Measurements from ENCODE around the gene TNS3. TPM values are rescaled to one million over a fixed set of nuclear protein-coding genes. Genes with fewer than 3 reads are reported as not detected.

The TNS3 gene
- polyA plus RNA-seq, 3 donors = 5.2 to 30.3 (median 7.9) TPM

DNA sequence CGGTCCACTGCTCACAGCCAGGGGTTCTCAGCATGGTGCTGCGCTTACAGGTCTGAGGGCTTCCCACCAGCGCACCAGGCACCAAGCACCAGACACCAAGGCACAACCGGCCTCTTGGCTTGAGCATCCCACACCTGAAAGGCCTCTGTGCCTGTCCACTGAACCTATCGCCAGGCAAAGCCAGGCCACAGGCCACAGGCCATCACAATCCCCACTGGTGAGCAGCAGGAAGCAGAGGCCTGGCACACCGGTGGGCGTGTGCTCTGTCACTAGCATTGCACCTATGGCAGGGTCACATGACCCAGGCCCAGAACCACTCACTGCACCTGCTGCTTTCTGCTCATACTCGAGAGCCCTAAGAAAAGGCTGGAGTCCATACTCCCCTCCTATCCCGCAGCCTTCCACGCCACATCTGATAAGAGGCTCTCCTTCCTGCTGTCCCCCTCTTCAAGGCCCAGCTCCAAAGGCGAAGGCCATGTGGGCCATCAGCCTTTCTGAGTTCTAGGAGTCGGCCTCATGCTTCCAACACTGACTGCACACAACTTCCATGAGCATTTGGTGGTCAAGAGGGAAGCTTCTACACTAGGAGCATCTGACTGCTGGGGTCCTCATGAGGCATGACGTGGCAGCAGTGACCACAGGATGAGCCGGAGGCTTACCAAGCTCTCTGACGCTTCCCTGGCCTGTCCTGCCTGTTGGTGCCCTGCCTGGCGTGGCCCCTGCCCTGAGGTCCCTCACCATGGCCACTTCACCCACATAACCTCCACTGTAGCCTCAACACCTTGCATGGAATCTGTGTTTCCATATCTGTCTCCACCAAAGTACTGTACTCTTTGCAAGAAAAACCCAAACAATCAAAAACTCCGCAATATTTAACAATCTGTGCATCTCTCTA is 166.3 kb downstream of the TNS3 start:
- no peaks in the 10 kb centered on the region for H3K4me1 Mint-ChIP-seq
- Histone ChIP-seq H3K4me1 (ENCODE audit: control insufficient read depth in 1 of 2, insufficient read depth in 2 of 2, low read length in 2 of 2) (no peaks in the 10 kb centered on the region), H3K4me2 (replicated peaks; ENCODE audit: extremely low read depth, low read length, poor library complexity, severe bottlenecking) (no peak overlapping the region), H3K79me2 (ENCODE audit: insufficient read depth, low read length) (no peaks in the 10 kb centered on the region), H3K36me3 (replicated peaks in 1 of 2; ENCODE audit: control insufficient read depth in 1 of 2, insufficient read depth in 2 of 2, low read length in 2 of 2) (peaks cover 83 to 100% of the 10 kb centered on the region in 2 donors), H3K4me3 (replicated peaks in 1 of 3; ENCODE audit: low read depth in 2 of 3, low read length in 3 of 3) (no peak overlapping the region), H3K9ac (ENCODE audit: insufficient read depth, low read length, poor library complexity, severe bottlenecking) (no peak overlapping the region), H3K9me3 (replicated peaks in 1 of 2; ENCODE audit: control insufficient read depth in 1 of 2, insufficient read depth in 1 of 2, low read length in 2 of 2) (no peaks in the 10 kb centered on the region), H4K20me1 (ENCODE audit: insufficient read depth, low read length) (peaks cover 17% of the 10 kb centered on the region), H3K27me3 (ENCODE audit: control insufficient read depth in 2 of 2, insufficient read depth in 2 of 2, low read length in 2 of 2) (no peaks in the 10 kb centered on the region), H3K27ac (ENCODE audit: low read depth in 1 of 2, low read length in 2 of 2) (no peak overlapping the region), H2AFZ (ENCODE audit: insufficient read depth, low read depth, low read length, poor library complexity, severe bottlenecking) (no peak overlapping the region)
- H3K9me3 Mint-ChIP-seq = peaks cover 0 to 3% (median 0%) of the 10 kb centered on the region in 7 donors
- no peak overlapping the region for H3K4me3 Mint-ChIP-seq
- H3K36me3 Mint-ChIP-seq = peaks cover 86 to 96% of the 10 kb centered on the region in 2 donors
- TF ChIP-seq, protein P1, sequence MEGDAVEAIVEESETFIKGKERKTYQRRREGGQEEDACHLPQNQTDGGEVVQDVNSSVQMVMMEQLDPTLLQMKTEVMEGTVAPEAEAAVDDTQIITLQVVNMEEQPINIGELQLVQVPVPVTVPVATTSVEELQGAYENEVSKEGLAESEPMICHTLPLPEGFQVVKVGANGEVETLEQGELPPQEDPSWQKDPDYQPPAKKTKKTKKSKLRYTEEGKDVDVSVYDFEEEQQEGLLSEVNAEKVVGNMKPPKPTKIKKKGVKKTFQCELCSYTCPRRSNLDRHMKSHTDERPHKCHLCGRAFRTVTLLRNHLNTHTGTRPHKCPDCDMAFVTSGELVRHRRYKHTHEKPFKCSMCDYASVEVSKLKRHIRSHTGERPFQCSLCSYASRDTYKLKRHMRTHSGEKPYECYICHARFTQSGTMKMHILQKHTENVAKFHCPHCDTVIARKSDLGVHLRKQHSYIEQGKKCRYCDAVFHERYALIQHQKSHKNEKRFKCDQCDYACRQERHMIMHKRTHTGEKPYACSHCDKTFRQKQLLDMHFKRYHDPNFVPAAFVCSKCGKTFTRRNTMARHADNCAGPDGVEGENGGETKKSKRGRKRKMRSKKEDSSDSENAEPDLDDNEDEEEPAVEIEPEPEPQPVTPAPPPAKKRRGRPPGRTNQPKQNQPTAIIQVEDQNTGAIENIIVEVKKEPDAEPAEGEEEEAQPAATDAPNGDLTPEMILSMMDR (IDR thresholded peaks at IDR 0.05) = no peak
- DNase-seq = no peak
- no peak overlapping the region for H3K27ac Mint-ChIP-seq
- no peaks in the 10 kb centered on the region for H3K27me3 Mint-ChIP-seq (ENCODE audit: low read depth in 3 of 3)
- 98% methylated on average over 16 of the region's 17 CpGs for WGBS (ENCODE audit: insufficient coverage)
- intact Hi-C loops (cut with micrococcal nuclease) = no loop called here

DNA sequence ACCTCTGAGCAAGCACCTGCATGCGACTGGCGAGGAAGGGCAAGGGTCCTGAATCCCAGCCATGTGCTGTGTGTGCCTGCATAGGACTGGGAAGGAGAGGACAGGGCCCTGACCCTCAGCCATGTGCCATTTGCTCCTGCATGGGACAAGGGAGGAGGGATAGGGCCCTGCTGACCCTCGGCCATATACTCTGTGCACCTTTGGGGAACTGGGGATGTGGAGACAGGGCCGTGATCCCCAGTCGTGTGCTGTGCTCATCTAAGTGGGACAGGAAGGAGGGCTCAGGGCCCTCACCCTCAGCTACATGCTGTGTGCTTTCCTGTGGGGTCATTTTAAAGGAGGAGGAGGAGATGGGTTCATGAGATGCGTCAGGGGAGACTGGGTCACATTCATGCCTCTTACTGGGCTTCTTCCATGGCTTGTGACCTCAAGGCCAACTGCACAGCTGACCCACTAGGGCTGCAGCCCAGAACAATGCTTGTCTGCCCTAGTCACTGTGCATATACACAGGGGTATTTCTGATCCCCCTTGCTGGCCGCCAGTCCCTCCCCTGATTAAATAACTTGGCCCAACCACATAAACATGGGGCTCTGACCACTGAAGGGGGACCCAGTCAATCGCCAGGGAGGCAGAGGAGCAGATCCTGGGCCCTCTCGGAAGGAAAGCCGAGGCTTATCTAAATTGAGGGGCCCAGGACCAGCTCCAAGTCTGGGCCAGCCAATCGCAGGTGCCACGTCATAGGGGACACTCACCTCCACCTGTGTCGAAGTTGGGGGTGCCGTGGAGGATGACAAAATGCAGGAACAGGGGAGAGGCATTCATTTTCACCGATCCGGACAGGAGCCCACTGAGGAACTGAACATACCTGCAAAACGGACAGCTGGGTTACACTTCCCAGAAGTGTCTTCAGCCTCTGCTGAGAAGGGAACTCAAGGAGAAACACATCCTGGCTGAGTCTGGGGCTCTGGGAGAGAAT is 167.3 kb downstream of the TNS3 start:
- H3K9me3 Mint-ChIP-seq = peaks cover 0 to under 1% (median 0%) of the 10 kb centered on the region in 7 donors
- no peaks in the 10 kb centered on the region for H3K4me1 Mint-ChIP-seq
- Histone ChIP-seq H2AFZ (ENCODE audit: insufficient read depth, low read depth, low read length, poor library complexity, severe bottlenecking) (no peak overlapping the region), H3K27ac (ENCODE audit: low read depth in 1 of 2, low read length in 2 of 2) (no peak overlapping the region), H3K4me2 (replicated peaks; ENCODE audit: extremely low read depth, low read length, poor library complexity, severe bottlenecking) (no peak overlapping the region), H3K4me3 (replicated peaks in 1 of 3; ENCODE audit: low read depth in 2 of 3, low read length in 3 of 3) (no peak overlapping the region), H3K9me3 (replicated peaks in 1 of 2; ENCODE audit: control insufficient read depth in 1 of 2, insufficient read depth in 1 of 2, low read length in 2 of 2) (no peaks in the 10 kb centered on the region), H3K36me3 (replicated peaks in 1 of 2; ENCODE audit: control insufficient read depth in 1 of 2, insufficient read depth in 2 of 2, low read length in 2 of 2) (peaks cover 86 to 100% of the 10 kb centered on the region in 2 donors), H3K79me2 (ENCODE audit: insufficient read depth, low read length) (no peaks in the 10 kb centered on the region), H3K9ac (ENCODE audit: insufficient read depth, low read length, poor library complexity, severe bottlenecking) (no peak overlapping the region), H3K4me1 (ENCODE audit: control insufficient read depth in 1 of 2, insufficient read depth in 2 of 2, low read length in 2 of 2) (no peaks in the 10 kb centered on the region), H3K27me3 (ENCODE audit: control insufficient read depth in 2 of 2, insufficient read depth in 2 of 2, low read length in 2 of 2) (no peaks in the 10 kb centered on the region), H4K20me1 (ENCODE audit: insufficient read depth, low read length) (peaks cover 9% of the 10 kb centered on the region)
- H3K27ac Mint-ChIP-seq = peak overlapping the region in 3 of 7 donors; percentile 22 to 48 (median 33)
- DNase-seq = no peak
- H3K4me3 Mint-ChIP-seq = no peak overlapping the region
- no peaks in the 10 kb centered on the region for H3K27me3 Mint-ChIP-seq (ENCODE audit: low read depth in 3 of 3)
- H3K36me3 Mint-ChIP-seq = peaks cover 84 to 95% of the 10 kb centered on the region in 2 donors
- 94% methylated on average over 16 of the region's 17 CpGs for WGBS (ENCODE audit: insufficient coverage)
- TF ChIP-seq, protein P1 (IDR thresholded peaks at IDR 0.05) = no peak
- intact Hi-C loops (cut with micrococcal nuclease) = no loop called here

Measured in CD14-positive monocyte (primary cell).